GM12878 (cell line): ENCODE results near the gene PCSK5. TPM values are rescaled to one million over a fixed set of nuclear protein-coding genes. Genes with fewer than 3 reads are reported as not detected.

Experiments
- ATAC-seq: fragments of 200-7000 bp; cut with Tn5 transposase; 3 replicates; pipeline ENCODE4 v1.9.1; 2020; ENCODE audit warnings: mild to moderate bottlenecking, moderate library complexity
- BruUV-seq: library from RNA; stranded (reverse); fragments of 400-500 nt; replicated peaks from 2 replicates; lab custom pipeline; 2021; lab: Mats Ljungman, UMichigan
- CTCF ChIA-PET: fragments of 300-600 bp; sonication (Branson Sonifier 250); formaldehyde crosslinking; extraction: SDS; loops from one replicate; lab custom pipeline; 2021; ENCODE audit warnings: inconsistent platforms; lab: Yijun Ruan, JAX
- POLR2A ChIA-PET: fragments of 350-600 bp; formaldehyde crosslinking; extraction: SDS; loops from one replicate; lab custom pipeline; 2021; ENCODE audit warnings: inconsistent platforms; lab: Charles Lee
- RAD21 ChIA-PET: fragments of 300-600 bp; sonication (Branson Sonifier 250); formaldehyde crosslinking; loops from one replicate; lab custom pipeline; 2023; ENCODE audit warnings: antibody characterized with exemption; ENCODE audit not compliant: unreplicated experiment; lab: Charles Lee
- SMC1A ChIA-PET: fragments of 300-600 bp; sonication (Branson Sonifier 250); formaldehyde crosslinking; loops from one replicate; lab custom pipeline; 2023; ENCODE audit not compliant: unreplicated experiment, uncharacterized antibody; lab: Charles Lee
- DNase-seq: peaks from one replicate; pipeline ENCODE4 v3.0.0-alpha.2; 2011; ENCODE audit warnings: low read depth, low spot score
- FAIRE-seq: peaks from 3 replicates; lab custom pipeline; 2011; peaks lifted over from hg19 to GRCh38; lab: Jason Lieb, UNC
- H2AFZ ChIP-seq: 2 replicates; pipeline ENCODE4 v1.6.0; 2011; ENCODE audit warnings: low read depth, low read length, control low read depth; ENCODE audit not compliant: control insufficient read depth
- H3K27ac ChIP-seq: 2 replicates; pipeline ENCODE4 v1.5.1; 2011; ENCODE audit warnings: control low read depth; ENCODE audit not compliant: control insufficient read depth, insufficient read depth
- H3K27me3 ChIP-seq, 2 experiments: replicated peaks in 1 of 2; 2 replicates each; pipeline versions ENCODE4 v1.6.0 to v1.6.1; 2011; ENCODE audit warnings: low read length in 1 of 2; ENCODE audit not compliant: control insufficient read depth in 2 of 2, insufficient read depth in 2 of 2
- H3K36me3 ChIP-seq, 2 experiments: 2 replicates each; pipeline ENCODE4 v1.5.1; 2011; ENCODE audit warnings: low read length in 1 of 2; ENCODE audit not compliant: control insufficient read depth in 2 of 2, insufficient read depth in 2 of 2
- H3K4me1 ChIP-seq: 2 replicates; pipeline ENCODE4 v1.6.1; 2011; ENCODE audit warnings: mild to moderate bottlenecking, low read length, moderate library complexity, mixed read lengths; ENCODE audit not compliant: control insufficient read depth, insufficient read depth
- H3K4me2 ChIP-seq: 2 replicates; pipeline ENCODE4 v1.6.0; 2011; ENCODE audit warnings: control low read depth; ENCODE audit not compliant: control insufficient read depth, insufficient read depth
- H3K4me3 ChIP-seq: fragments of 200-600 bp; sonication (generic); 2 replicates; pipeline ENCODE4 v1.5.1; 2016
- H3K79me2 ChIP-seq: 2 replicates; pipeline ENCODE4 v1.6.0; 2011; ENCODE audit warnings: low read length; ENCODE audit not compliant: control insufficient read depth, insufficient read depth
- H3K9ac ChIP-seq: 2 replicates; pipeline ENCODE4 v1.8.0; 2011; ENCODE audit warnings: low read length, control low read depth, mixed read lengths; ENCODE audit not compliant: control insufficient read depth, insufficient read depth
- H3K9me3 ChIP-seq: replicated peaks from 3 replicates; pipeline ENCODE4 v1.5.1; 2011; ENCODE audit warnings: mild to moderate bottlenecking, low read length; ENCODE audit not compliant: control insufficient read depth, insufficient read depth
- H4K20me1 ChIP-seq: 2 replicates; pipeline ENCODE4 v1.6.0; 2011; ENCODE audit not compliant: control insufficient read depth, insufficient read depth
- BHLHE40 ChIP-seq, 2 experiments: fragments of 450-650 bp in 1 of 2; IDR thresholded peaks; 2 replicates each; pipeline ENCODE4 v1.6.1; 2011 to 2017; ENCODE audit warnings: low read depth in 2 of 2, borderline replicate concordance in 1 of 2, improper control_type of control experiment in 1 of 2, low read length in 1 of 2, mild to moderate bottlenecking in 1 of 2
- CHD2 ChIP-seq: IDR thresholded peaks from 2 replicates; pipeline ENCODE4 v1.6.1; 2011; ENCODE audit warnings: low read depth, low read length, improper control_type of control experiment, borderline replicate concordance
- KDM1A ChIP-seq: fragments of 200-600 bp; sonication (generic); IDR thresholded peaks from 2 replicates; pipeline ENCODE4 v1.6.1; 2016; ENCODE audit warnings: borderline replicate concordance
- MEF2A ChIP-seq: IDR thresholded peaks from 2 replicates; pipeline ENCODE4 v1.6.1; 2011; ENCODE audit warnings: low read depth, mild to moderate bottlenecking, low read length, moderate library complexity; ENCODE audit not compliant: insufficient read depth
- NR2F1 ChIP-seq: fragments of 450-650 bp; conservative IDR thresholded peaks from 2 replicates; pipeline ENCODE4 v1.6.1; 2017; ENCODE audit warnings: mild to moderate bottlenecking
- PAX8 ChIP-seq: fragments of 450-650 bp; IDR thresholded peaks from 2 replicates; pipeline ENCODE4 v1.6.1; 2017; ENCODE audit warnings: mild to moderate bottlenecking, moderate library complexity
- POLR2AphosphoS5 ChIP-seq: IDR thresholded peaks from 2 replicates; pipeline ENCODE4 v1.6.1; 2011; ENCODE audit warnings: mild to moderate bottlenecking, low read length, inconsistent platforms
- RAD21 ChIP-seq: IDR thresholded peaks from 2 replicates; pipeline ENCODE4 v1.6.1; 2011; ENCODE audit warnings: mild to moderate bottlenecking, low read depth, low read length, moderate library complexity; ENCODE audit not compliant: insufficient read depth
- SIX5 ChIP-seq: IDR thresholded peaks from 2 replicates; pipeline ENCODE4 v1.6.1; 2011; ENCODE audit warnings: mild to moderate bottlenecking, low read depth, low read length, moderate library complexity; ENCODE audit not compliant: severe bottlenecking
- SRF ChIP-seq, 2 experiments: IDR thresholded peaks; 2 replicates each; pipeline ENCODE4 v1.6.1; 2011; ENCODE audit warnings: low read depth in 2 of 2, low read length in 2 of 2, mild to moderate bottlenecking in 1 of 2, moderate library complexity in 1 of 2
- TAF1 ChIP-seq: IDR thresholded peaks from 2 replicates; pipeline ENCODE4 v1.6.1; 2011; ENCODE audit warnings: mild to moderate bottlenecking, low read depth, low read length, borderline replicate concordance
- YY1 ChIP-seq: IDR thresholded peaks from 2 replicates; pipeline ENCODE4 v1.6.1; 2011; ENCODE audit warnings: low read depth, mild to moderate bottlenecking, low read length
- WGBS: methylation state at CpG from one replicate; pipeline ENCODE4 v1.1.6; 2016; ENCODE audit warnings: low lambda C conversion rate; ENCODE audit not compliant: insufficient replicate concordance, insufficient coverage; ENCODE audit errors: missing lambda C conversion rate; 5-methylcytosine and 5-hydroxymethylcytosine counted together
- in situ Hi-C: fragments of 300-500 bp; cut with MboI; formaldehyde crosslinking; loops from 9 replicates; pipeline ENCODE4 v1.14.3; 2018; ENCODE audit warnings: mixed read lengths
- intact Hi-C: fragments of 100-400 bp; cut with micrococcal nuclease; formaldehyde crosslinking; loops from one replicate; pipeline ENCODE4 v1.14.2; 2022; ENCODE audit not compliant: unreplicated experiment
- polyA plus RNA-seq, 11 experiments: library from polyadenylated mRNA; depleted of rRNA in 4 of 11; unstranded in 6 of 11; stranded (reverse) in 5 of 11; fragments of >200 nt; fragmentation: Nextera tagmentation in 4 of 11; fragmentation: Illumina TruSeq in 1 of 11; extraction: Ambion mirVana in 4 of 11; extraction: Trizol in 1 of 11; gene quantifications; 1 replicate in 1 of 11; 2 replicates in 10 of 11; pipeline versions ENCODE4 v1.2.1 to v1.2.3, GENCODE V29; 2011 to 2016; ENCODE audit warnings: inconsistent platforms in 2 of 11, missing spikeins in 2 of 11, low read depth in 1 of 11
- total RNA-seq, 4 experiments: library from RNA; depleted of rRNA in 3 of 4; stranded (reverse); fragments of >200 nt in 3 of 4; fragmentation: Illumina TruSeq in 1 of 4; extraction: Trizol in 1 of 4; gene quantifications; 2 replicates each; pipeline versions ENCODE4 v1.2.1 to v1.2.3, GENCODE V29; 2013 to 2021
- TF ChIP-seq, protein P1 (sequence below): fragments of 450-650 bp; IDR thresholded peaks from 2 replicates; pipeline ENCODE4 v1.6.1; 2014; ENCODE audit warnings: mild to moderate bottlenecking
- TF ChIP-seq, protein P2 (sequence below): fragments of 450-650 bp; IDR thresholded peaks from 2 replicates; pipeline ENCODE4 v1.6.1; 2017; ENCODE audit warnings: mild to moderate bottlenecking
- TF ChIP-seq, protein P3 (sequence below): fragments of 450-650 bp; IDR thresholded peaks from 2 replicates; pipeline ENCODE4 v1.6.1; 2017; ENCODE audit warnings: mild to moderate bottlenecking, moderate library complexity
- TF ChIP-seq, protein P4 (sequence below): fragments of 450-650 bp; IDR thresholded peaks from 2 replicates; pipeline ENCODE4 v1.6.1; 2017; ENCODE audit warnings: low read depth, mild to moderate bottlenecking, moderate library complexity

Gene PCSK5
- total and polyA plus RNA-seq, 10 of the 15 experiments (the other 5 are each of a cell fraction or from before 2014, with no cell fraction given), result 0.01 to 0.13 (median 0.04) TPM; not detected in 3

DNA sequence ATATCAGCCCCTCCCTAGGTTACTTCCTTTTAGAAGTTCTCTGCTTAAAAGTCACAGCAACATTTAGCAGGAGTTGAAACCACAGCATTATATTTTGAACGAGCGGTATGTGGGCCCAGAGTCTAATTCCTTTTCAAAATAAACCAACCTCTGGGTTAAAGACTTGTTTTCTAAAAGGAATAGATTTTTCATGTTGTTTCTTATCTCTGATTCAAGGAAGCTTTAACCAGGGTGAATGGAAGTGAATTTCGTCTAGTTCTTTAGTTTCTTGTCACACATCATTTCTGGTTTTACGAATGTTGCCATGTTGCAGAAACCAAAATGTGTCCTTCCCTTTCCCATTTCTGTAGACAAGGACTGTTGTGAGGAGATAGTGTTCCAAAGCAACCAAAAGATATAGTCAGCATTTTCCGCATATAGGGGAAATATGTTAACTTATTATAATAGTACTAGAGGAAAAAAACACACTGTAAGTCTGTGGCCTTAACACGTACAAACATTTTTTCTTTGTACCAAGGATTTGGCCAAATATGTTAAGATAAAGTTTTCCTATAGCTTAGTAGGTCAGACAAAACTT is 142.4 kb downstream of the PCSK5 start:
- Histone ChIP-seq H3K27me3 (no peaks in the 10 kb centered on the region), H3K27ac (no peak overlapping the region), H3K9ac (no peak overlapping the region), H3K4me2 (no peak overlapping the region), H3K4me3 (no peak overlapping the region), H3K36me3 (no peaks in the 10 kb centered on the region), H4K20me1 (no peaks in the 10 kb centered on the region), H3K79me2 (no peaks in the 10 kb centered on the region), H3K4me1 (no peaks in the 10 kb centered on the region), H3K9me3 (no peaks in the 10 kb centered on the region), H2AFZ (no peak overlapping the region)
- intact Hi-C loops (no loop called here), in situ Hi-C loops (no loop called here)
- 27% methylated on average over 6 of the region's 6 CpGs for WGBS
- FAIRE-seq (no peak), DNase-seq (no peak), ATAC-seq (no peak)
- ChIA-PET POLR2A (no interaction called here), RAD21 (no interaction called here), CTCF (no interaction called here), SMC1A (no interaction called here)
- BruUV-seq, result no TSS peak
- TF ChIP-seq, protein P1, sequence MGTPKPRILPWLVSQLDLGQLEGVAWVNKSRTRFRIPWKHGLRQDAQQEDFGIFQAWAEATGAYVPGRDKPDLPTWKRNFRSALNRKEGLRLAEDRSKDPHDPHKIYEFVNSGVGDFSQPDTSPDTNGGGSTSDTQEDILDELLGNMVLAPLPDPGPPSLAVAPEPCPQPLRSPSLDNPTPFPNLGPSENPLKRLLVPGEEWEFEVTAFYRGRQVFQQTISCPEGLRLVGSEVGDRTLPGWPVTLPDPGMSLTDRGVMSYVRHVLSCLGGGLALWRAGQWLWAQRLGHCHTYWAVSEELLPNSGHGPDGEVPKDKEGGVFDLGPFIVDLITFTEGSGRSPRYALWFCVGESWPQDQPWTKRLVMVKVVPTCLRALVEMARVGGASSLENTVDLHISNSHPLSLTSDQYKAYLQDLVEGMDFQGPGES, result no peak
- no peak for TF ChIP-seq NR2F1
- TF ChIP-seq TAF1, result no peak
- no peak for TF ChIP-seq BHLHE40 (IDR thresholded peaks at IDR 0.05; ENCODE audit: borderline replicate concordance in 1 of 2, low read depth in 2 of 2, low read length in 1 of 2)
- TF ChIP-seq KDM1A, result no peak
- TF ChIP-seq, protein P2, sequence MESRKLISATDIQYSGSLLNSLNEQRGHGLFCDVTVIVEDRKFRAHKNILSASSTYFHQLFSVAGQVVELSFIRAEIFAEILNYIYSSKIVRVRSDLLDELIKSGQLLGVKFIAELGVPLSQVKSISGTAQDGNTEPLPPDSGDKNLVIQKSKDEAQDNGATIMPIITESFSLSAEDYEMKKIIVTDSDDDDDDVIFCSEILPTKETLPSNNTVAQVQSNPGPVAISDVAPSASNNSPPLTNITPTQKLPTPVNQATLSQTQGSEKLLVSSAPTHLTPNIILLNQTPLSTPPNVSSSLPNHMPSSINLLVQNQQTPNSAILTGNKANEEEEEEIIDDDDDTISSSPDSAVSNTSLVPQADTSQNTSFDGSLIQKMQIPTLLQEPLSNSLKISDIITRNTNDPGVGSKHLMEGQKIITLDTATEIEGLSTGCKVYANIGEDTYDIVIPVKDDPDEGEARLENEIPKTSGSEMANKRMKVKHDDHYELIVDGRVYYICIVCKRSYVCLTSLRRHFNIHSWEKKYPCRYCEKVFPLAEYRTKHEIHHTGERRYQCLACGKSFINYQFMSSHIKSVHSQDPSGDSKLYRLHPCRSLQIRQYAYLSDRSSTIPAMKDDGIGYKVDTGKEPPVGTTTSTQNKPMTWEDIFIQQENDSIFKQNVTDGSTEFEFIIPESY, result no peak
- no peak for TF ChIP-seq MEF2A
- no peak for TF ChIP-seq SIX5
- TF ChIP-seq, protein P3, sequence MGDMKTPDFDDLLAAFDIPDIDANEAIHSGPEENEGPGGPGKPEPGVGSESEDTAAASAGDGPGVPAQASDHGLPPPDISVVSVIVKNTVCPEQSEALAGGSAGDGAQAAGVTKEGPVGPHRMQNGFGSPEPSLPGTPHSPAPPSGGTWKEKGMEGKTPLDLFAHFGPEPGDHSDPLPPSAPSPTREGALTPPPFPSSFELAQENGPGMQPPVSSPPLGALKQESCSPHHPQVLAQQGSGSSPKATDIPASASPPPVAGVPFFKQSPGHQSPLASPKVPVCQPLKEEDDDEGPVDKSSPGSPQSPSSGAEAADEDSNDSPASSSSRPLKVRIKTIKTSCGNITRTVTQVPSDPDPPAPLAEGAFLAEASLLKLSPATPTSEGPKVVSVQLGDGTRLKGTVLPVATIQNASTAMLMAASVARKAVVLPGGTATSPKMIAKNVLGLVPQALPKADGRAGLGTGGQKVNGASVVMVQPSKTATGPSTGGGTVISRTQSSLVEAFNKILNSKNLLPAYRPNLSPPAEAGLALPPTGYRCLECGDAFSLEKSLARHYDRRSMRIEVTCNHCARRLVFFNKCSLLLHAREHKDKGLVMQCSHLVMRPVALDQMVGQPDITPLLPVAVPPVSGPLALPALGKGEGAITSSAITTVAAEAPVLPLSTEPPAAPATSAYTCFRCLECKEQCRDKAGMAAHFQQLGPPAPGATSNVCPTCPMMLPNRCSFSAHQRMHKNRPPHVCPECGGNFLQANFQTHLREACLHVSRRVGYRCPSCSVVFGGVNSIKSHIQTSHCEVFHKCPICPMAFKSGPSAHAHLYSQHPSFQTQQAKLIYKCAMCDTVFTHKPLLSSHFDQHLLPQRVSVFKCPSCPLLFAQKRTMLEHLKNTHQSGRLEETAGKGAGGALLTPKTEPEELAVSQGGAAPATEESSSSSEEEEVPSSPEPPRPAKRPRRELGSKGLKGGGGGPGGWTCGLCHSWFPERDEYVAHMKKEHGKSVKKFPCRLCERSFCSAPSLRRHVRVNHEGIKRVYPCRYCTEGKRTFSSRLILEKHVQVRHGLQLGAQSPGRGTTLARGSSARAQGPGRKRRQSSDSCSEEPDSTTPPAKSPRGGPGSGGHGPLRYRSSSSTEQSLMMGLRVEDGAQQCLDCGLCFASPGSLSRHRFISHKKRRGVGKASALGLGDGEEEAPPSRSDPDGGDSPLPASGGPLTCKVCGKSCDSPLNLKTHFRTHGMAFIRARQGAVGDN, result no peak
- TF ChIP-seq PAX8, result no peak
- TF ChIP-seq RAD21, result no peak
- no peak for TF ChIP-seq CHD2
- TF ChIP-seq SRF (IDR thresholded peaks at IDR 0.05; ENCODE audit: low read depth in 2 of 2, low read length in 2 of 2), result no peak
- TF ChIP-seq, protein P4, sequence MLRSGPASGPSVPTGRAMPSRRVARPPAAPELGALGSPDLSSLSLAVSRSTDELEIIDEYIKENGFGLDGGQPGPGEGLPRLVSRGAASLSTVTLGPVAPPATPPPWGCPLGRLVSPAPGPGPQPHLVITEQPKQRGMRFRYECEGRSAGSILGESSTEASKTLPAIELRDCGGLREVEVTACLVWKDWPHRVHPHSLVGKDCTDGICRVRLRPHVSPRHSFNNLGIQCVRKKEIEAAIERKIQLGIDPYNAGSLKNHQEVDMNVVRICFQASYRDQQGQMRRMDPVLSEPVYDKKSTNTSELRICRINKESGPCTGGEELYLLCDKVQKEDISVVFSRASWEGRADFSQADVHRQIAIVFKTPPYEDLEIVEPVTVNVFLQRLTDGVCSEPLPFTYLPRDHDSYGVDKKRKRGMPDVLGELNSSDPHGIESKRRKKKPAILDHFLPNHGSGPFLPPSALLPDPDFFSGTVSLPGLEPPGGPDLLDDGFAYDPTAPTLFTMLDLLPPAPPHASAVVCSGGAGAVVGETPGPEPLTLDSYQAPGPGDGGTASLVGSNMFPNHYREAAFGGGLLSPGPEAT, result no peak
- TF ChIP-seq POLR2AphosphoS5, result no peak
- no peak for TF ChIP-seq YY1
